Neural progenitor cell (in vitro differentiated cells): ENCODE data around the gene LDB2. TPM values are rescaled to one million over a fixed set of nuclear protein-coding genes. Genes with fewer than 3 reads are reported as not detected.

ENCODE experiments used
- DNase-seq: peaks from one replicate; pipeline ENCODE4 v3.0.0-alpha.2; 2016; ENCODE audit warnings: low spot score
- H2AFZ ChIP-seq: fragments of 200-600 bp; sonication (generic); replicated peaks from 2 replicates; pipeline ENCODE4 v1.6.1; 2016; ENCODE audit warnings: antibody characterized with exemption
- H3F3A ChIP-seq: fragments of 200-600 bp; sonication (generic); 2 replicates; pipeline ENCODE4 v1.6.1; 2016; ENCODE audit warnings: antibody characterized with exemption, low read depth
- H3K27ac ChIP-seq: fragments of 200-600 bp; sonication (generic); 2 replicates; pipeline ENCODE4 v1.5.1; 2016; ENCODE audit warnings: mild to moderate bottlenecking
- H3K27me3 ChIP-seq: fragments of 200-600 bp; sonication (generic); 2 replicates; pipeline ENCODE4 v1.6.1; 2016; ENCODE audit warnings: mild to moderate bottlenecking, moderate library complexity
- H3K36me3 ChIP-seq: fragments of 200-600 bp; sonication (generic); 2 replicates; pipeline ENCODE4 v1.5.1; 2016
- H3K4me1 ChIP-seq: fragments of 200-600 bp; sonication (generic); 2 replicates; pipeline ENCODE4 v1.6.1; 2016; ENCODE audit warnings: mixed run types
- H3K4me2 ChIP-seq: fragments of 200-600 bp; sonication (generic); 2 replicates; pipeline ENCODE4 v1.6.1; 2016
- H3K4me3 ChIP-seq: fragments of 200-600 bp; sonication (generic); 2 replicates; pipeline ENCODE4 v1.5.1; 2016
- H3K79me2 ChIP-seq: fragments of 200-600 bp; sonication (generic); 2 replicates; pipeline ENCODE4 v1.6.1; 2016; ENCODE audit warnings: low read depth
- H3K9ac ChIP-seq: fragments of 200-600 bp; sonication (generic); 2 replicates; pipeline ENCODE4 v1.6.1; 2016
- H3K9me3 ChIP-seq: fragments of 200-600 bp; sonication (generic); 2 replicates; pipeline ENCODE4 v1.5.1; 2016; ENCODE audit warnings: low read depth
- H4K20me1 ChIP-seq: fragments of 200-600 bp; sonication (generic); 2 replicates; pipeline ENCODE4 v1.6.1; 2016; ENCODE audit warnings: low read depth
- H3K27ac Mint-ChIP-seq: 3 replicates; pipeline ENCODE4 v1.8.0; 2021; ENCODE audit warnings: mixed read lengths
- H3K27me3 Mint-ChIP-seq: 2 replicates; pipeline ENCODE4 v1.8.0; 2022; ENCODE audit warnings: low read depth, mild to moderate bottlenecking, inconsistent platforms, moderate library complexity, mixed read lengths; ENCODE audit not compliant: insufficient read depth
- H3K36me3 Mint-ChIP-seq: 3 replicates; pipeline ENCODE4 v1.8.0; 2021; ENCODE audit warnings: mixed read lengths
- H3K4me1 Mint-ChIP-seq: 3 replicates; pipeline ENCODE4 v1.8.0; 2021; ENCODE audit warnings: mixed read lengths
- H3K4me3 Mint-ChIP-seq: 3 replicates; pipeline ENCODE4 v1.8.0; 2021; ENCODE audit warnings: mild to moderate bottlenecking, moderate library complexity, mixed read lengths
- H3K9me3 Mint-ChIP-seq: 3 replicates; pipeline ENCODE4 v1.8.0; 2020; ENCODE audit warnings: mixed read lengths
- CTCF ChIP-seq: fragments of 200-600 bp; sonication (generic); IDR thresholded peaks from 2 replicates; pipeline ENCODE4 v1.5.1; 2017; ENCODE audit warnings: antibody characterized with exemption, mild to moderate bottlenecking
- EZH2 ChIP-seq: fragments of 200-600 bp; sonication (generic); IDR thresholded peaks from 2 replicates; pipeline ENCODE4 v1.6.1; 2017; ENCODE audit warnings: antibody characterized with exemption, mild to moderate bottlenecking, moderate library complexity
- EZH2phosphoT487 ChIP-seq: fragments of 200-600 bp; sonication (generic); IDR thresholded peaks from 2 replicates; pipeline ENCODE4 v1.6.1; 2017; ENCODE audit warnings: antibody characterized with exemption
- total RNA-seq: library from RNA; depleted of rRNA; stranded (reverse); fragments of >200 nt; gene quantifications from 2 replicates; pipeline ENCODE4 v1.2.3, GENCODE V29; 2015; ENCODE audit warnings: low replicate concordance

The LDB2 gene
- total RNA-seq, 1 donor from 2014 or later = 24.3 TPM

GRCh38 chr4:16752150-16752549 lies 146.3 kb downstream of the LDB2 start:
- H3K36me3 Mint-ChIP-seq = peaks cover 6% of the 10 kb centered on the region

GRCh38 chr4:16750882-16751642 lies 147.4 kb downstream of the LDB2 start:
- Histone ChIP-seq H3K4me1 (no peaks in the 10 kb centered on the region), H2AFZ (no peak overlapping the region), H4K20me1 (no peaks in the 10 kb centered on the region), H3K36me3 (no peaks in the 10 kb centered on the region), H3K79me2 (no peaks in the 10 kb centered on the region), H3K4me3 (no peak overlapping the region), H3F3A (no peaks in the 10 kb centered on the region), H3K9me3 (no peaks in the 10 kb centered on the region), H3K4me2 (no peak overlapping the region), H3K27ac (no peak overlapping the region), H3K9ac (no peak overlapping the region), H3K27me3 (no peaks in the 10 kb centered on the region)
- H3K9me3 Mint-ChIP-seq = no peaks in the 10 kb centered on the region
- peaks cover 2% of the 10 kb centered on the region for H3K4me1 Mint-ChIP-seq
- no peak overlapping the region for H3K27ac Mint-ChIP-seq
- peaks cover 6% of the 10 kb centered on the region for H3K36me3 Mint-ChIP-seq
- H3K4me3 Mint-ChIP-seq = no peak overlapping the region
- TF ChIP-seq EZH2phosphoT487 = no peak
- TF ChIP-seq CTCF = no peak
- no peak for TF ChIP-seq EZH2
- H3K27me3 Mint-ChIP-seq = no peaks in the 10 kb centered on the region
- DNase-seq = no peak

More at GRCh38 chr4:16752150-16752549, 146.3 kb downstream of the LDB2 start:
- Histone ChIP-seq H3K4me3 (no peak overlapping the region), H3K9me3 (no peaks in the 10 kb centered on the region), H3F3A (no peaks in the 10 kb centered on the region), H3K4me1 (no peaks in the 10 kb centered on the region), H3K79me2 (no peaks in the 10 kb centered on the region), H3K27ac (no peak overlapping the region), H3K9ac (no peak overlapping the region), H3K36me3 (no peaks in the 10 kb centered on the region), H2AFZ (no peak overlapping the region), H3K4me2 (no peak overlapping the region), H4K20me1 (no peaks in the 10 kb centered on the region), H3K27me3 (no peaks in the 10 kb centered on the region)
- Mint-ChIP-seq H3K4me3 (no peak overlapping the region), H3K27me3 (no peaks in the 10 kb centered on the region), H3K4me1 (peaks cover 4% of the 10 kb centered on the region), H3K9me3 (no peaks in the 10 kb centered on the region), H3K27ac (no peak overlapping the region)
- no peak for DNase-seq
- TF ChIP-seq CTCF (peak; percentile 42), EZH2phosphoT487 (no peak), EZH2 (no peak)

GRCh38 chr4:16750216-16750615 lies 148.2 kb downstream of the LDB2 start:
- Histone ChIP-seq H2AFZ (no peak overlapping the region), H3K4me1 (no peaks in the 10 kb centered on the region), H3K9me3 (no peaks in the 10 kb centered on the region), H3K9ac (no peak overlapping the region), H3K27ac (no peak overlapping the region), H3K27me3 (no peaks in the 10 kb centered on the region), H3K36me3 (no peaks in the 10 kb centered on the region), H4K20me1 (no peaks in the 10 kb centered on the region), H3K4me3 (no peak overlapping the region), H3K79me2 (no peaks in the 10 kb centered on the region), H3K4me2 (no peak overlapping the region), H3F3A (no peaks in the 10 kb centered on the region)
- Mint-ChIP-seq H3K9me3 (no peaks in the 10 kb centered on the region), H3K27me3 (no peaks in the 10 kb centered on the region), H3K36me3 (peaks cover 5% of the 10 kb centered on the region), H3K4me1 (peaks cover 5% of the 10 kb centered on the region), H3K27ac (no peak overlapping the region), H3K4me3 (no peak overlapping the region)
- TF ChIP-seq EZH2phosphoT487 (no peak), EZH2 (no peak), CTCF (no peak)
- no peak for DNase-seq
